ENCODE data around the gene DCUN1D4.

DNA sequence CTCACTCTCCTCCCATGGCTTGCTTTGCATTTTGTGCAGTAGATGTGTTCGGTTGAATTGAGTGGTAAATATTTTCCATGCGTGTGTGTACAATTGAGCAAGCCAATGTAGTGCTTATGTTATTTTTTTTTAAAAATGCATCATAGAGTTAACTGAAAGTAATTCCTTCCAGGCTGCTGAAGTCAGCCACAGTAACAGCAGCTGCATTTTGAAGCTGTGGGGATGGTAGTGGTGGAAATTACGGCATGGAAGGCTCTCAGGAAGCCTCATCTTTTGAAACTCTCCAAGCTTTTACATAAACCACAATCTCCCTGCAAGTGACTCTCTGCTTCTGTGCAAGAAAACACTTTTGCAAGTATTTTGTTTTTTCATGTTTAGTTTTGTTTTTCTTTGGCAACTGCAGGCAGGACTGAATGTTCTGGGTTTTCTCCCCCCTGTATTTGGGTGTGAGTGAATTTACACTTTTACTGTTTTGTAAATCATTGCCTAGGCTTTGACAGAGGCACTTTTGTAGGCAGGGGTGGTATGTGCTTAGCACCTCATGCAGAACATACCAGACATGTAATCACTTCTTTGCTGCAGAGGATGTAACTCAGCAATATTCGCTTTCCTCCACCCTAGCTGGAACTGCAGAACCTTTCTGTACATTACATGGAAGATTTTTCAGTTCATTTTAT lies 121.0 kb downstream of the DCUN1D4 start:
- no peak for TF ChIP-seq EZH2 (IDR thresholded peaks at IDR 0.05; ENCODE audit: low read length, missing control alignments)
- TF ChIP-seq, protein P1, sequence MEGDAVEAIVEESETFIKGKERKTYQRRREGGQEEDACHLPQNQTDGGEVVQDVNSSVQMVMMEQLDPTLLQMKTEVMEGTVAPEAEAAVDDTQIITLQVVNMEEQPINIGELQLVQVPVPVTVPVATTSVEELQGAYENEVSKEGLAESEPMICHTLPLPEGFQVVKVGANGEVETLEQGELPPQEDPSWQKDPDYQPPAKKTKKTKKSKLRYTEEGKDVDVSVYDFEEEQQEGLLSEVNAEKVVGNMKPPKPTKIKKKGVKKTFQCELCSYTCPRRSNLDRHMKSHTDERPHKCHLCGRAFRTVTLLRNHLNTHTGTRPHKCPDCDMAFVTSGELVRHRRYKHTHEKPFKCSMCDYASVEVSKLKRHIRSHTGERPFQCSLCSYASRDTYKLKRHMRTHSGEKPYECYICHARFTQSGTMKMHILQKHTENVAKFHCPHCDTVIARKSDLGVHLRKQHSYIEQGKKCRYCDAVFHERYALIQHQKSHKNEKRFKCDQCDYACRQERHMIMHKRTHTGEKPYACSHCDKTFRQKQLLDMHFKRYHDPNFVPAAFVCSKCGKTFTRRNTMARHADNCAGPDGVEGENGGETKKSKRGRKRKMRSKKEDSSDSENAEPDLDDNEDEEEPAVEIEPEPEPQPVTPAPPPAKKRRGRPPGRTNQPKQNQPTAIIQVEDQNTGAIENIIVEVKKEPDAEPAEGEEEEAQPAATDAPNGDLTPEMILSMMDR (conservative IDR thresholded peaks at IDR 0.05 in 1 of 2, IDR thresholded peaks at IDR 0.05 in 1 of 2; ENCODE audit: low read depth in 1 of 2, low read length in 2 of 2) = no peak

Measured in fibroblast of lung (primary cell).